HepG2 (cell line): ENCODE results near the gene ARPP19. TPM values are rescaled to one million over a fixed set of nuclear protein-coding genes. Genes with fewer than 3 reads are reported as not detected.

Experiments
- ATAC-seq: fragments of 200-7000 bp; cut with Tn5 transposase; 3 replicates; pipeline ENCODE4 v1.9.1; 2020; ENCODE audit warnings: mild to moderate bottlenecking, moderate library complexity
- BruUV-seq: library from RNA; stranded (reverse); fragments of 400-500 nt; replicated peaks from 2 replicates; lab custom pipeline; 2021; lab: Mats Ljungman, UMichigan
- CTCF ChIA-PET: fragments of 300-600 bp; formaldehyde crosslinking; extraction: SDS; loops from one replicate; lab custom pipeline; 2021; ENCODE audit warnings: low total read pairs, inconsistent platforms, low intra/inter-chr PET ratio; lab: Yijun Ruan, JAX
- POLR2A ChIA-PET: fragments of 350-600 bp; sonication (Branson Sonifier 250); formaldehyde crosslinking; loops from one replicate; lab custom pipeline; 2020; ENCODE audit warnings: antibody characterized with exemption, inconsistent platforms; lab: Yijun Ruan, JAX
- DNase-seq: peaks from one replicate; pipeline ENCODE4 v3.0.0-alpha.2; 2015; ENCODE audit warnings: low spot score
- FAIRE-seq: peaks from 3 replicates; lab custom pipeline; 2011; peaks lifted over from hg19 to GRCh38; lab: Jason Lieb, UNC
- H2AFZ ChIP-seq: one replicate; pipeline ENCODE4 v1.6.1; 2011; ENCODE audit warnings: low read length, inconsistent platforms
- H3K27ac ChIP-seq: fragments of 300-600 bp; 3 replicates; pipeline ENCODE4 v1.8.0; 2011; ENCODE audit warnings: mixed run types, mild to moderate bottlenecking, mixed read lengths, low read length, inconsistent platforms; ENCODE audit not compliant: insufficient read depth; ENCODE audit errors: extremely low read length
- H3K27me3 ChIP-seq, 2 experiments: fragments of 200-600 bp in 1 of 2; 2 replicates in 1 of 2; 3 replicates in 1 of 2; pipeline versions ENCODE4 v1.6.0 to v1.8.0; 2011; ENCODE audit warnings: low read length in 2 of 2, mild to moderate bottlenecking in 2 of 2, moderate library complexity in 2 of 2, inconsistent platforms in 1 of 2; ENCODE audit not compliant: insufficient read depth in 2 of 2, control insufficient read depth in 1 of 2
- H3K36me3 ChIP-seq, 2 experiments: fragments of 200-600 bp in 1 of 2; replicated peaks in 1 of 2; 2 replicates in 1 of 2; 3 replicates in 1 of 2; pipeline versions ENCODE4 v1.5.1 to v1.8.0; 2011; ENCODE audit warnings: low read length in 2 of 2, inconsistent platforms in 1 of 2; ENCODE audit not compliant: insufficient read depth in 2 of 2, control insufficient read depth in 1 of 2
- H3K4me1 ChIP-seq: 2 replicates; pipeline ENCODE4 v1.5.1; 2012; ENCODE audit warnings: low read length, inconsistent platforms; ENCODE audit not compliant: insufficient read depth
- H3K4me2 ChIP-seq: 2 replicates; pipeline ENCODE4 v1.6.0; 2011; ENCODE audit warnings: low read depth, low read length, inconsistent platforms
- H3K4me3 ChIP-seq, 3 experiments: fragments of 200-600 bp in 1 of 3; sonication (generic), shearing (Covaris generic) in 1 of 3; replicated peaks in 1 of 3; 2 replicates each; pipeline ENCODE4 v1.5.1; 2011 to 2016; ENCODE audit warnings: low read length in 3 of 3, inconsistent platforms in 2 of 3, low read depth in 2 of 3, mild to moderate bottlenecking in 2 of 3, control low read depth in 1 of 3, mixed read lengths in 1 of 3; ENCODE audit not compliant: insufficient read depth in 1 of 3
- H3K79me2 ChIP-seq: one replicate; pipeline ENCODE4 v1.6.1; 2011; ENCODE audit warnings: low read length, inconsistent platforms; ENCODE audit not compliant: insufficient read depth
- H3K9ac ChIP-seq: 2 replicates; pipeline ENCODE4 v1.6.0; 2011; ENCODE audit warnings: mild to moderate bottlenecking, low read depth, low read length, inconsistent platforms; ENCODE audit not compliant: insufficient read depth
- H3K9me3 ChIP-seq: 2 replicates; pipeline ENCODE4 v1.5.1; 2012; ENCODE audit warnings: mild to moderate bottlenecking, low read length
- H4K20me1 ChIP-seq: 2 replicates; pipeline ENCODE4 v1.6.0; 2011; ENCODE audit warnings: inconsistent platforms, mild to moderate bottlenecking, low read length, moderate library complexity; ENCODE audit not compliant: insufficient read depth
- CCDC6 ChIP-seq: sonication (generic); formaldehyde crosslinking; IDR thresholded peaks from 2 replicates; pipeline ENCODE4 v1.8.1; 2022; ENCODE audit warnings: mild to moderate bottlenecking, missing genetic modification reagents, moderate library complexity
- DR1 ChIP-seq: sonication (generic); formaldehyde crosslinking; IDR thresholded peaks from 2 replicates; pipeline ENCODE4 v1.8.0; 2021; ENCODE audit warnings: mild to moderate bottlenecking, missing genetic modification reagents, inconsistent platforms
- HDAC1 ChIP-seq: sonication (generic); formaldehyde crosslinking; IDR thresholded peaks from 2 replicates; pipeline ENCODE4 v1.5.1; 2020; ENCODE audit warnings: mild to moderate bottlenecking, missing genetic modification reagents
- ISL2 ChIP-seq: sonication (generic); formaldehyde crosslinking; IDR thresholded peaks from 2 replicates; pipeline ENCODE4 v1.5.0; 2020; ENCODE audit warnings: missing genetic modification reagents
- KLF16 ChIP-seq, 2 experiments: sonication (generic) in 1 of 2; formaldehyde crosslinking in 1 of 2; IDR thresholded peaks; 2 replicates each; pipeline versions ENCODE4 v1.6.1 to v1.8.0; 2016 to 2023; ENCODE audit warnings: missing genetic modification reagents in 2 of 2, missing compliant biosample characterization in 1 of 2
- MTF2 ChIP-seq: sonication (generic); formaldehyde crosslinking; IDR thresholded peaks from 2 replicates; pipeline ENCODE4 v1.5.0; 2020; ENCODE audit warnings: missing genetic modification reagents, borderline replicate concordance
- PHF8 ChIP-seq: sonication (generic); formaldehyde crosslinking; IDR thresholded peaks from 2 replicates; pipeline ENCODE4 v1.5.0; 2020; ENCODE audit warnings: missing genetic modification reagents
- ZIK1 ChIP-seq: sonication (generic); formaldehyde crosslinking; IDR thresholded peaks from 2 replicates; pipeline ENCODE4 v1.5.0; 2020; ENCODE audit warnings: mild to moderate bottlenecking, low read depth, missing genetic modification reagents, borderline replicate concordance
- ZMYM4 ChIP-seq: sonication (generic); formaldehyde crosslinking; IDR thresholded peaks from 2 replicates; pipeline ENCODE4 v1.8.1; 2023; ENCODE audit warnings: mild to moderate bottlenecking, missing genetic modification reagents
- ZNF75D ChIP-seq: sonication (generic); formaldehyde crosslinking; IDR thresholded peaks from 2 replicates; pipeline ENCODE4 v1.8.1; 2023; ENCODE audit warnings: missing genetic modification reagents, mild to moderate bottlenecking, borderline replicate concordance
- WGBS: methylation state at CpG from one replicate; pipeline ENCODE4 v1.1.6; 2017; ENCODE audit warnings: low lambda C conversion rate; 5-methylcytosine and 5-hydroxymethylcytosine counted together
- in situ Hi-C: cut with HindIII; loops from 2 replicates; pipeline ENCODE4 v1.10.0; 2017; ENCODE audit warnings: low pct_unique_long_range_greater_than_20kb; ENCODE audit not compliant: extremely low pct_ligation_motif_present
- intact Hi-C: fragments of 100-400 bp; cut with micrococcal nuclease; formaldehyde crosslinking; loops from one replicate; pipeline ENCODE4 v1.10.0; 2022; ENCODE audit not compliant: unreplicated experiment
- polyA plus RNA-seq, 8 experiments: library from polyadenylated mRNA; depleted of rRNA in 3 of 8; stranded (reverse) in 7 of 8; unstranded in 1 of 8; fragments of >200 nt; fragmentation: Illumina TruSeq in 4 of 8; extraction: Trizol in 4 of 8; gene quantifications; 2 replicates each; pipeline versions ENCODE4 v1.2.1 to v1.2.3, GENCODE V29; 2011 to 2016; ENCODE audit warnings: low read depth in 4 of 8, missing spikeins in 1 of 8, mixed read lengths in 1 of 8; ENCODE audit not compliant: insufficient read depth in 1 of 8
- total RNA-seq, 5 experiments: library from RNA; depleted of rRNA; stranded (reverse); fragments of >200 nt; fragmentation: Illumina TruSeq; extraction: Trizol; gene quantifications; 2 replicates each; pipeline ENCODE4 v1.2.3, GENCODE V29; 2016; ENCODE audit warnings: low read depth in 1 of 5
- TF ChIP-seq, protein P1 (sequence below): IDR thresholded peaks from 2 replicates; pipeline ENCODE4 v1.6.1; 2016; ENCODE audit warnings: low read depth, borderline replicate concordance
- TF ChIP-seq, protein P2 (sequence below): IDR thresholded peaks from 2 replicates; pipeline ENCODE4 v1.6.1; 2016; ENCODE audit warnings: missing biosample characterization, missing genetic modification reagents, low read depth
- TF ChIP-seq, protein P3 (sequence below): sonication (generic); formaldehyde crosslinking; IDR thresholded peaks from 2 replicates; pipeline ENCODE4 v1.4.0; 2020; ENCODE audit warnings: mild to moderate bottlenecking, missing genetic modification reagents

Gene ARPP19
- total and polyA plus RNA-seq, 2 of the 13 experiments (the other 11 are each of a cell fraction or from before 2014, with no cell fraction given) = 70.8 to 123 TPM

DNA sequence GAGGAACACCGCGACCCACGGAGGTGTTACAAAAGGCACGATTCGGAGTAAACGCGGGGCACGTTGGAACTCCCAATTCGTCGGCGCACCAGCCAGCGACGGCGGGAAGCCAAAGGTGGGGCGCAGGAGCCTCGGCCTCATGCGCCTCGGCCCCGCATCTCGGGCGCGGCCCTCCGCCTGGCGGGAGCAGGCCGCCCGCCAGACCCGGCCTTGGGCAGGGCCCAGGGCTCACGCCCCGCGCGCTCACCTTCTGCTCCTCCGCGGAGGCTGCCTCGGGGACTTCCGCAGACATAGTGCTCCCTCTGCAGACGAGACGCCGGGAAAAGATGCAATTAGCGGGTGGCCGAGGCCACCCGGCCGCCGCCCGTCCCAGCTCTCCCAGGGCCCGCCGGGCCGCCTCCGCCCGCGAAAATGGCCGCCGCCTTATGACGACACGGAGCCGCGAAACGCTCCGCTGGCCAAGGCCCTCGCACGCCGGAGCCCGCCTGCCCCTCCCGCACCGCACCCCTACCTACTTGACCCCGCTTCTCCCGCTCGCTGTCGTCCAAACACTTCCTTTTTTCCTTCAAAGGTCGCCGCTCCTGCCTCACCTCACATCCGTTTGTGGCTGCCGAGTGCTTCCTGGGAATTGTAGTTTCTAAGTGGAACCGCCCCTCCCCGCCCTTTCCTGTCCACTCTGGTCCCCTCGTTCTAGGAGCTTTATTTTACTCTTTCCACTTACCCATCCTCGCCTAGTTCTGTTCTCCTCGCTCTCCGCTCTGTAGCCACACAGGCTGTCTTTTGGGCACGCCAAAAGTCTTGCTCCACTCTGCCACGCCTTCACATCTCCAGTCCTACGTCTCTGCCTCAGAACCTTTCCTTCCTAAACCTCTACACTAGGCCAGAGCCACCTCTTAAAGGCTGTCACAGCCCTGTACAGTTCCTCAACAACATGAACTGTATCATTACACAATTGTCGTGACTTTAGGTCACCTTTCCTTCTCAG is at the start of gene ARPP19 (continued):
- TF ChIP-seq, protein P1, sequence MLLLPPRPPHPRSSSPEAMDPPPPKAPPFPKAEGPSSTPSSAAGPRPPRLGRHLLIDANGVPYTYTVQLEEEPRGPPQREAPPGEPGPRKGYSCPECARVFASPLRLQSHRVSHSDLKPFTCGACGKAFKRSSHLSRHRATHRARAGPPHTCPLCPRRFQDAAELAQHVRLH (CRISPR knock-in tag) = peak; percentile 84; the same call in 1 of the 2 replicates
- TF ChIP-seq HDAC1 (CRISPR knock-in tag) = peak; percentile 69
- TF ChIP-seq ZMYM4 (CRISPR knock-in tag) = peak; percentile 91
- peak; percentile 77; the same call in 1 of the 2 replicates for TF ChIP-seq CCDC6
- TF ChIP-seq, protein P2, sequence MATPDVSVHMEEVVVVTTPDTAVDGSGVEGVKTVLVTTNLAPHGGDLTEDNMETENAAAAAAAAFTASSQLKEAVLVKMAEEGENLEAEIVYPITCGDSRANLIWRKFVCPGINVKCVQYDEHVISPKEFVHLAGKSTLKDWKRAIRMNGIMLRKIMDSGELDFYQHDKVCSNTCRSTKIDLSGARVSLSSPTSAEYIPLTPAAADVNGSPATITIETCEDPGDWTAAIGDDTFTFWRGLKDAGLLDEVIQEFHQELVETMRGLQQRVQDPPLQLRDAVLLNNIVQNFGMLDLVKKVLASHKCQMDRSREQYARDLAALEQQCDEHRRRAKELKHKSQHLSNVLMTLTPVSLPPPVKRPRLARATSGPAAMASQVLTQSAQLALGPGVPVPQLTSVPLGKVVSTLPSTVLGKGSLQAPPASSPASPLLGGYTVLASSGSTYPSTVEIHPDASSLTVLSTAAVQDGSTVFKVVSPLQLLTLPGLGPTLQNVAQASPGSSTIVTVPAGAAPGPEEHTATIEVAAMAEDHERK = peak; percentile 64
- peak in 1 of 2 experiments; percentile 72; a peak in 2 of 4 replicates for TF ChIP-seq KLF16 (CRISPR knock-in tag; IDR thresholded peaks at IDR 0.05)
- TF ChIP-seq ZNF75D = 0 out of 2 replicates have a peak, but pooled peaks have one; percentile 66
- TF ChIP-seq MTF2 = peak; percentile 89; the same call in 1 of the 2 replicates
- peak; percentile 51 for TF ChIP-seq ZIK1
- TF ChIP-seq PHF8 (CRISPR knock-in tag) = peak; percentile 89

DNA sequence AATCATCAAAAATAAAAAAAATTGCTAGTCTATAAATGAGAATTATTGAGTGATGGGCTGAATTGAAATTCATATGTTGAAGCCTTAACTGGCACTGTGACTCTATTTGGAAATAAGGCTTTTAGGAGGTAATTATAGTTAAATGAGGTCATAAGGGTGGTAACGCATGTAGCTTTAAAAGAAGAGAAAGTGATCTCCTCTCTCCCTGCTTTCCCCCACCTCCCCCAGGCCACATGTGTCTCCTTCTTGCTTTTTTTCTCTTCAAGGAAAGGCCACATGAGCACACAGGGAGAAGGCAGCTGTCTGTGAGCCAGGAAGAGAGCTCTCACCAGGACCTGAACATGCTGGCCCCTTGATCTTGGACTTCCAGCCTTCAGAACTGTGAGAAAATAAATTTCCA is 48.2 kb upstream of the ARPP19 start:
- 100% methylated on average over 1 of the region's 1 CpG for WGBS
- Histone ChIP-seq H2AFZ (no peak overlapping the region), H3K4me1 (peaks cover 16% of the 10 kb centered on the region), H3K27me3 (no peaks in the 10 kb centered on the region), H4K20me1 (no peaks in the 10 kb centered on the region), H3K79me2 (no peaks in the 10 kb centered on the region), H3K9ac (no peak overlapping the region), H3K4me3 (no peak overlapping the region), H3K27ac (no peak overlapping the region), H3K4me2 (no peak overlapping the region), H3K36me3 (peaks cover 1 to 6% of the 10 kb centered on the region in 2 experiments; a peak in 2 of 5 replicates), H3K9me3 (no peaks in the 10 kb centered on the region)
- CTCF ChIA-PET = no interaction called here
- FAIRE-seq (no peak), ATAC-seq (no peak), DNase-seq (no peak)
- no TSS peak for BruUV-seq
- intact Hi-C loops (no loop called here), in situ Hi-C loops (no loop called here)
- POLR2A ChIA-PET = no interaction called here
- TF ChIP-seq, protein P3, sequence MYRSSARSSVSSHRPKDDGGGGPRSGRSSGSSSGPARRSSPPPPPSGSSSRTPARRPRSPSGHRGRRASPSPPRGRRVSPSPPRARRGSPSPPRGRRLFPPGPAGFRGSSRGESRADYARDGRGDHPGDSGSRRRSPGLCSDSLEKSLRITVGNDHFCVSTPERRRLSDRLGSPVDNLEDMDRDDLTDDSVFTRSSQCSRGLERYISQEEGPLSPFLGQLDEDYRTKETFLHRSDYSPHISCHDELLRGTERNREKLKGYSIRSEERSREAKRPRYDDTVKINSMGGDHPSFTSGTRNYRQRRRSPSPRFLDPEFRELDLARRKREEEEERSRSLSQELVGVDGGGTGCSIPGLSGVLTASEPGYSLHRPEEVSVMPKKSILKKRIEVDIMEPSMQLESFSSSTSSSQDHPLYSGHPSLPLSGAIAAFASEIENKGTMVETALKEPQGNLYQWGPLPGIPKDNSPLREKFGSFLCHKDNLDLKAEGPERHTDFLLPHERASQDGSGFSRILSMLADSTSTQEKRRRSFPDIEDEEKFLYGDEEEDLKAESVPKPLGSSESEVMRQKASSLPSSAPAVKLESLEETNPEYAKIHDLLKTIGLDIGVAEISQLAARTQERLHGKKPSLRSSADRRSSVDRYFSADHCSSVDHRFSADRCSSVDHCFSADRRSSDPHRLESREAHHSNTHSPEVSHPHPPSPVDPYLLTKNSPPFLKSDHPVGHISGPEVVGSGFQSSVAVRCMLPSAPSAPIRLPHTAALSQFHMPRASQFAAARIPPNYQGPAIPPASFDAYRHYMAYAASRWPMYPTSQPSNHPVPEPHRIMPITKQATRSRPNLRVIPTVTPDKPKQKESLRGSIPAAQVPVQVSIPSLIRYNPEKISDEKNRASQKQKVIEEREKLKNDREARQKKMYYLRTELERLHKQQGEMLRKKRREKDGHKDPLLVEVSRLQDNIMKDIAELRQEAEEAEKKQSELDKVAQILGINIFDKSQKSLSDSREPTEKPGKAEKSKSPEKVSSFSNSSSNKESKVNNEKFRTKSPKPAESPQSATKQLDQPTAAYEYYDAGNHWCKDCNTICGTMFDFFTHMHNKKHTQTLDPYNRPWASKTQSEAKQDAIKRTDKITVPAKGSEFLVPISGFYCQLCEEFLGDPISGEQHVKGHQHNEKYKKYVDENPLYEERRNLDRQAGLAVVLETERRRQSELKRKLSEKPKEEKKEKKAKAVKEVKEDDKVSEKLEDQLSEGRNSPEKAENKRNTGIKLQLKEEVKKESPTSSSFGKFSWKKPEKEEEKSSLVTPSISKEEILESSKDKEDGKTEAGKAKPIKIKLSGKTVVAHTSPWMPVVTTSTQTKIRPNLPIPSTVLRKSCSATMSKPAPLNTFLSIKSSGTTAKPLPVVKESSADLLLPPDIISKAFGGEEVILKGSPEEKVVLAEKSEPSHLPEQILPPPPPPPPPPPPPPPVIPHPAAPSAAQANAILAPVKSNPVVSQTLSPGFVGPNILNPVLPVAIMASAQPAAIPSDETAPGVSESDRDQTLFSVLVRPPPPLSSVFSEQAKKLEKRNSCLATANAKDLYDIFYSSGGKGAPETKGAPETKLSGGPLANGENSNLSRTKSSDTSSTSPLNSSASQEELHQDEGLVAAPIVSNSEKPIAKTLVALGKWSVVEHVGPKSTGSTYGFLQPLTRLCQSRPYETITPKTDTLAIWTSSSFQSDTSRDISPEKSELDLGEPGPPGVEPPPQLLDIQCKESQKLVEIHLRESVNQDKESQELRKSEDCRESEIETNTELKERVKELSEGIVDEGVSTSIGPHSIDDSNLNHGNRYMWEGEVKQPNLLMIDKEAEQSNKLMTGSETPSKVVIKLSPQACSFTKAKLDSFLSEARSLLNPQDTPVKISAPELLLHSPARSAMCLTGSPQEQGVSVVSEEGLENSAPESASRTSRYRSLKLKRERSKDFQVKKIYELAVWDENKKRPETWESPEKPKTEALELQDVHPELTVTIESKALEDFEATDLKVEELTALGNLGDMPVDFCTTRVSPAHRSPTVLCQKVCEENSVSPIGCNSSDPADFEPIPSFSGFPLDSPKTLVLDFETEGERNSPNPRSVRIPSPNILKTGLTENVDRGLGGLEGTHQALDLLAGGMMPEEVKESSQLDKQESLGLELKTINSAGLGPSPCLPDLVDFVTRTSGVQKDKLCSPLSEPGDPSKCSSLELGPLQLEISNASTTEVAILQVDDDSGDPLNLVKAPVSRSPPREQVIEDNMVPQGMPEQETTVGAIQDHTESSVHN (CRISPR knock-in tag) = no peak
- TF ChIP-seq ISL2 (CRISPR knock-in tag) (no peak), DR1 (CRISPR knock-in tag) (no peak)
